T47D (cell line): ENCODE data around the gene KATNBL1.
"Not testable (repeated sequence)": the region's sequence is repeated elsewhere in the genome, so short reads cannot be mapped to it uniquely, and the experiment has no call there.

Source experiments
- DNase-seq, 2 experiments: peaks; one replicate each; pipeline versions ENCODE4 v3.0.0 to v3.0.0-alpha.2; 2011 to 2012; ENCODE audit warnings: low read depth in 1 of 2, low spot score in 1 of 2
- JUND ChIP-seq: IDR thresholded peaks from 2 replicates; pipeline ENCODE4 v1.6.1; 2012; ENCODE audit warnings: low read depth
- in situ Hi-C: cut with HindIII; loops from 2 replicates; pipeline ENCODE4 v1.10.0; 2016; ENCODE audit warnings: low sequenced_read_pairs, low pct_unique_long_range_greater_than_20kb

Gene KATNBL1

DNA sequence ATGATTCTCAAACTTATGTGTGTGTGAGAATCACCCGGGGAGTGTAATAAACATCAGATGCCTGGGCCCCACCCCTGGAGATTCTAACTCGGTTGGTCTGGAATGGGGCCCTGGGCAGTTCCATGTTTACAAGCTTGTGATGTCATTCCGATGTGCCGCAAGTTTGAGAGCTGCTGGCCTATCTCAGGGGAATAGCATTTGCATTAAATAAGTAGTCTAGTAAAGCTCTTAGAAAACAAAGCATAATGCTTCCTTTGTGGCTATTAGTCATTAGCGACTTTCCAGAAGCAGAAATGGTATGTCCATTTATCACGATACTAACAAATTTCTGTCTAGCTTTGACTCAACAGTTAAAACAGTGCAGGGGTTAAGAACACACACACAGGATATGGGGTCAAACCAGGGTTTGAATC lies 87.1 kb downstream of the KATNBL1 start:
- DNase-seq = no peak
- TF ChIP-seq JUND = no peak
- in situ Hi-C loops = no loop called here

DNA sequence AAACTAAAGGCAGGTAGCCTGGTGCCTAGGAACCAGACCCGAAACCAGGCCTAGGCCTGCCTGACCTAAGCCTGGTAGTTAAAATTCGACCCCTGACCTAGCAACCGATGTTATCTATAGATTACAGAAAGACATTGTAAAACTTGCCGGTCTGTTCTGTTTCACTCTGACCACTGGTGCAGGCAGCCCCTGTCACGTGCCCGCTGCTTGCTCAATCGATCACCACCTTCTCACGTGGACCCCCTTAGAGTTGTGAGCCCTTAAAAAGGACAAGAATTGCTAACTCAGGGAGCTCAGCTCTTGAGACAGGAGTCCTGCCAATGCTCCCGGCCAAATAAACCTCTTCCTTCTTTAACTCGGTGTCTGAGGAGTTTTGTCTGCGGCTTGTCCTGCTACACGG lies 88.1 kb downstream of the KATNBL1 start:
- DNase-seq, in situ Hi-C loops: not testable (repeated sequence)

DNA sequence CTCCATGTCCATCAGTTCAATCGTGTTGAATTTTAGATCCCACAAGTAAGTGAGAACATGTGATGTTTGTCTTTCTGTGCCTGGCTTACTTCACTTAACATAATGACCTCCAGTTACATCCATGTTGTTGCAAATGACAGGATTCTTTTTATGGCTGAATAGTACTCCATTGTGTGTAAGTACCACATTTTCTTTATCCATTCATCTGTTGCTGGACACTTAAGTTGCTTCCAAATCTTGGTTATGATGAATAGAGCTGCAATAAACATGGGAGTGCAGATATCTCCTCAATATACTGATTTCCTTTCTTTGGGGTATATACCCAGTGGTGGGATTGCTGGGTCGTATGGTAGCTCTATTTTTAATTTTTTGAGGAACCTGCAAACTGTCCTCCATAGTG lies 89.5 kb downstream of the KATNBL1 start:
- in situ Hi-C loops, DNase-seq: not testable (repeated sequence)

DNA sequence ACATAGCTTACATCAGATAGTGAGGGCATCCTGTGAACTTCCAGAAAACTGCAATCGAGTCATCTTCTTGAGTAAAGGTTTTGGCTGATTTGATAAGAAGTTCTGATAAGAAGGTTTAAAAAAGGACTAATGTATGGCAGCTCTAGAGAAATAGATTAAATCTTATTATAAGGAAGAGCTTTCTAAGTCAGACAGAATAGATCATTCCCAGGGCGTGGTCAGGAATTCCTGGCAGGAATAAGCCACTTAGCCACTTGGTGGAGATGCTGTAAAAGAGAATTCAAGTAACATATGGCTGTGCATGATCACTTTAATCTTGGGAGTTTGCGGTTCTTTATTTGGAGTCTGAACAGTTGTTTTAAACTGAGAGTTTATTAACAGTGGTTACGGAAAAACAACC lies 90.6 kb downstream of the KATNBL1 start:
- no peak for TF ChIP-seq JUND
- in situ Hi-C loops = no loop called here
- DNase-seq = peak in 1 of 2 experiments; percentile 54

DNA sequence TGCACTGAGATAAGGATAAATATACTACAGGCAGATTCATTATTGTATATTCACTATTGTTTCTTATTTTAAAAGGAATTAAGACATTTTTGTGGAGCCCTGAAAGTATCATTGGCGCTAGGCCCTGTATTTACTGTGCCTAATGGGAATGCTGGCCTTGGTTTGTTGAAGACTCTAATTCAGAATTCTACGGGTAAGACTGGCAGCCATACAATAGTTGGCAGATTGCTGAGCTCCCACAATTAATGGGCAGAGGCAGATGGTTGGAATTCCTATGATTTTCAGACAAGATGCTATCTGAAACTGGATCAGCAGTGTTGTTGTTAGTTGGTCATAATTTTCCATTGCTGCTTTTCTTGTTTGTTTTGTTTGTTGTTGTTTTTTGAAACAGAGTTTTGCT lies 93.3 kb downstream of the KATNBL1 start:
- in situ Hi-C loops = no loop called here
- DNase-seq = peak in 1 of 2 experiments; percentile 55
- no peak for TF ChIP-seq JUND

DNA sequence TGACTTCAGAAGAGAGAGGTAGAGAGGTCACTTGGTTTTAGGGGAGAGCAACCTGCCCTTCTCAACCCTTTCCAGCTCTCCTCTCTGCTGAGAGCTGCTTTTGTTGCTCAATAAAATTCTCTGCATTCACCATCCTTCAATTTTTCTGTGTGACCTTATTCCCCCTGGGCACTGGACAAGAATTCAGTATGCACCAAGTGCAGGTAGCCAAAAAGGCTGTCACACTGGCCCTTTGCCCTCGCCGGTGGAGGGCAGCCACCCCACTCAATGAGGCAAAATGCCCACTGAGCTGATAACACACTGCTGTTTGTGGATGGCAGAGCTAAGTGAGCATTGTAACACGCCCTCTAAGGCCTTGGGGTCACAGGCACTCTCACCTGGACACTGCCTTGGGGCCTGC lies 95.2 kb downstream of the KATNBL1 start:
- DNase-seq = no peak
- in situ Hi-C loops = no loop called here
- no peak for TF ChIP-seq JUND

DNA sequence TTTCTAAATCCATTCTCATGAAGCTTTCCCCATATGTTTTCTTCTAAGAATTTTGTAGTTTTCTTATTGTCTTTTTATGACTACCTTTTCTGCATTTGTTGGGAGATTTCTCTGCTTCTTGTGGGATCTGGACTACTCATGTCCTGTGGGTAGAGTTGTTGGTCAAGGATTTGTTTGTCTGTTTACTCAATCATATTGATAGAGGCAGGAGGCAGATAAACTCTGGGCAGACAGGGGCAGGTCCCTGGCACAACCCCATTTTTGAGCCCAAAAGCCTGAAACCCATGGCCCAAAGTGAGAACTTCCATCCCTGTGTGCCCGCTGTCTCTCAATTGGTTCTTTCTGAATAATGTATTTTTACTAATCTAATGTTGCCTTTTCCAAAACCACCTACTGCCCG lies 95.7 kb downstream of the KATNBL1 start:
- in situ Hi-C loops = no loop called here
- no peak for TF ChIP-seq JUND
- DNase-seq = no peak

DNA sequence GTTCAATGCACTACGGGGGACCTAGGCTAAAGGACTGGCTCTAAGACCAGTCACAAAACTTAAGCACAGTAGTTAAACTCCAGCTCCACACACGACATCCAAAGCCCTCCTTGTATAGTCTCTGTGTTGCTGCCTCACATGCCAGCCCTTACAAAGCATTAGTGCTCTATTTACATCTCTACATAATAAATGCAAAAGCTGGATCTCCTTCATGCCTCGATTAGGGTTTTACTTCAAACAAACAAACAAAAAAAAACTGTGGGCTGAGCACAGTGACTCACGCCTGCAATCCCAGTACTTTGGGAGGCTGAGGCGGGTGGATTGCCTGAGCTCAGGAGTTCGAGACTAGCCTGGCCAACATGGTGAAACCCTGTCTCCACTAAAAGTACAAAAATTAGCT lies 98.4 kb downstream of the KATNBL1 start:
- in situ Hi-C loops = no loop called here
- DNase-seq = no peak
- TF ChIP-seq JUND = no peak

DNA sequence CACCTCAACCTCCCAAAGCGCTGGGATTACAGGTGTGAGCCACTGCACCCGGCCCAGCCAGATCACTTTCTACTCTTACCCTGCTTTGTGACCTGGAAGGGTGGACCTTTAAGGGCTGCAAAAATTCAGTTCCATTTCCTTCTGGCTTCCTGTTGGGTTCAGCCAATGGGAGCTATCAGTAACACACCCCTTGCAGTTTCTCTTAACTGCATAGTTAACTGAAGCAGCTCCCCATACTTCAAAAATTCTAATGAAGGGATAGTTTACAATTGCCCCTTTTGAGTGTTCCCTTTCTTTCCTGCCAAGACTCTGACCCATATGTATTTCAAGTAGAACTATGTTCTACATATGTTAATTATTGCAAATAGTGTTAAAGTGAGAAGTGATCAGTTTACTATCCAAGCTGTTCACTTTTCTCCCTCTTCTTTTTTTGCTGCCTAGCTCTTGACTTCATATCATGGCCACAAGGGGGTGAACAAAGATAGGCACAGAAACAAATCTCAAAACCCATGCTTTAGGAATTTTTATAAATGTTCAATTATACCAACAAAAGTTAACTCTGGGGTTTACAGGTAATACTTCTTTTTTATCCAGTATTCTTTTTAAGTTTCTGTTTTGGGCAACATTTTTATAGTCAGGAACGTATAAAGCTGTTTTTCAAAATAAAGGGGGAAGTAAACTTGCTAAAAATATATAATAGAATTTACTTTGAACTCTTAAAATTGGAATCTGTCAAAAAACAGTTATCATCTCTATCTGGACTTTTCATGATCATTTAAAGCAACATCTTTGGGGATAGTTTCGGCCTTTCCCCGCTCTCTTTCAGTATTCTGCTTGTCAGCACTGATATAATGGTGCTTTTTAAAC lies 99.9 kb downstream of the KATNBL1 start:
- DNase-seq = peak in 1 of 2 experiments; percentile 58
- in situ Hi-C loops = no loop called here
- no peak for TF ChIP-seq JUND

DNA sequence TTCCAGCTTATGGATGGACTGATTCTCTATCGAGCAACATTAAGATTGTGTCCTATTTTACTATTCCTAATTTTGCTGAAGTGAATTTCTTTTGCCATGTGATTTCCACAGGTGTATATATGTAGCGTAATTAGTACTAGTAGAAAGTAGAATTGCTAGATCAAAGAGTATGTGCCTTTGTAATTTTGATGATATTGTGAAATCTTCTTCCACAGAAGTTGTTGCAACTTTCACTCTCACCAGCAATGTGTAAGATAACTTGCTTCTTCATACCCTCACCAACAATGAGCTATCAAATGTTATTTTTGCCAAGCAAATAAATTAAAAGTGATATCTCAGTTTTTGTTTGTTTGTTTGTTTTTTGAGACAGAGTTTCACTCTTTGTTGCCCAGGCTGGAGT lies 102.6 kb downstream of the KATNBL1 start:
- no peak for DNase-seq
- in situ Hi-C loops = no loop called here
- TF ChIP-seq JUND = no peak

DNA sequence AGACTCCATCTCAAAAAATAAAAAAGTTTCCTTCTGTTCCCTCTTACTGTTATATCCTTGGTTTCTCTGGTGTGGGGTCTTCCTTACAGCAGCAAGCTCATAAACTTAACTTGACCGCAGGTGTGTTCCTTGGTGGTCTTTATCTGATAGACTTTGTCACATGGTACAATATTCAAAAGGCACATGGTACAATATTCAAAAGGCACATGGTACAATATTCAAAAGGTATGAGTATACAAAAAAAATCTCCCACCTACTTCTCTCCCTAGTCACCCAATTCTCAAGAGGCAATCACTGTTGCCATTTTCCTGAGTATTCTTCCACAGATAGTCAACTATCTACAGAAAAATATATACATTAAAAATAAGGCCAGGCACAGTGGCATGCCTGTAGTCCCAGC lies 103.5 kb downstream of the KATNBL1 start:
- DNase-seq = no peak
- in situ Hi-C loops = no loop called here
- no peak for TF ChIP-seq JUND

DNA sequence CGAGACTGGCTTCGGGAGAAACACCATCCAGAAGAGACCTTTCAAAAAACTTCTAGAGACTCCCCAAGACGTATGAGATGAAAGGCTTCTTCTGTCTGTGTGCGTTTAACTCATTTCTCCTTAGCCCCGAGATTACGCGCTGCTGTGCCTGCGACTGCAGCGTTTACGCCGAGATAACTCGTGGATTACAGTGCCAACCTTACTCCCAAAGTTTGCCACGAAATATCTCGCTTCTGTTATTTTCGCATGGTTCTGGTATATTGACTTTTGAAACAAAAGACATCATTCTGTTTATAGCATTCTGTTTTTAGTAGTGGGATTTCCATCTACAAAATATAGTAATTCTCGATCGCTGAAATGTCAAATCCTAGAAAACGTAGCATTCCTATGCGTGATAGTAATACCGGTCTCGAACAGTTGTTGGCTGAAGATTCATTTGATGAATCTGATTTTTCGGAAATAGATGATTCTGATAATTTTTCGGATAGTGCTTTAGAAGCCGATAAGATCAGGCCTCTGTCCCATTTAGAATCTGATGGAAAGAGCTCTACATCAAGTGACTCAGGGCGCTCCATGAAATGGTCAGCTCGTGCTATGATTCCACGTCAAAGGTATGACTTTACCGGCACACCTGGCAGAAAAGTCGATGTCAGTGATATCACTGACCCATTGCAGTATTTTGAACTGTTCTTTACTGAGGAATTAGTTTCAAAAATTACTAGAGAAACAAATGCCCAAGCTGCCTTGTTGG lies 107.5 kb downstream of the KATNBL1 start:
- DNase-seq = no peak
- in situ Hi-C loops = no loop called here
- TF ChIP-seq JUND = no peak

DNA sequence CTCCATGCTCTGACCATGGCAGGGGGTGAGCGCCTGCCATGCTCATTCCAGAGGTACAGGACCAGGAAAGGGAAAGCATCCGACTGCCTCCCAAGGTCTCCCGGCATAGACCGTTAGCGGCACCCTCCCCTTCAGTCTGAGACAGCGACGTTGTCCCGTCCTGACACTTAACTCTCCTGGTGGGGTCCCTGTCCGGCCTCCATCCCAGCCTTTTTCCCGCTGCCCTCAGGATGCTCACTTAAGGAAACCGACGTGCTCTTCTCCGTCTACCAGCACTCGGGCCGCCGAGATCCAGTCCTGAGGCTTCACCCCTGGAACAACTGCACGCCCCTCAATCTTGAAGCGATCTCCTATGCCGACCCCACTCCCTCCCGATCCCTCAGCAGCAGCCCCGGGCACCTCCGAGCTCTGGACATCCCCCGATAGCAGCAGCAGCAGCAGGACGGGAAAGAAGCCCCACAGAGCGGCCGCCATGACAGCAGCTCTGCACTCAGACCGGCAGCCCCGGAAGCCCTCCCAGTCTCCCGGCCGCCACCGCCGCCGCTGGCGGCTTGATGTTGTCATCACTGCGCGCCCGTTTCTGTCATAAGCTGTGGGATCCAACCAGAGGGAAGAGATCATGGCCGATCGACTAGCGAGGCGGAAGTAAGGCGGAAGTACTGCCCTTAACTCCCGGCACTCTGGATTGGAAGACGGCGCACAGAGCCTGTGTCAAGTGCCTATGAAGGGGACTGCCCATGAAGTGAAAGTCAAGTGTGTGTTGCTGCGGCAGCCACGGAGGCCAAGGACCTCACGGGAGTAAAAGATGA lies 108.3 kb downstream of the KATNBL1 start, which contains the start of the genes EMC7 and PGBD4:
Gene EMC7, minus strand, starts transcription at position 497 of the 809 bp plus-strand sequence. Its CDS starts 23 bp downstream, at position 474.
Gene PGBD4, plus strand, starts transcription at position 718 of the 809 bp plus-strand sequence. CDS start 449 bp downstream, outside the sequence.
- in situ Hi-C loops = no loop called here
- no peak for TF ChIP-seq JUND
- DNase-seq = peak; percentile 79 to 99
